Psoas muscle (tissue), 8 donors: ENCODE data around the gene ZNF808. TPM values are rescaled to one million over a fixed set of nuclear protein-coding genes. Genes with fewer than 3 reads are reported as not detected.

Experiments used
- ATAC-seq, 4 donors: fragments of 200-7000 bp; cut with Tn5 transposase; one replicate each; pipeline ENCODE4 v1.9.1; 2020; ENCODE audit warnings: moderate library complexity in 3 of 4, mild to moderate bottlenecking in 2 of 4
- DNase-seq, 2 donors: peaks; one replicate each; pipeline ENCODE4 v3.0.0-alpha.2; 2020
- H3K27ac ChIP-seq: fragments of 200-600 bp; one replicate; pipeline ENCODE4 v1.8.0; 2022
- H3K27me3 ChIP-seq, 3 donors: fragments of 200-600 bp in 1 of 3; one replicate each; pipeline versions ENCODE4 v1.6.1 to v1.8.0; 2013 to 2022; ENCODE audit warnings: low read length in 2 of 3, mild to moderate bottlenecking in 2 of 3, moderate library complexity in 1 of 3; ENCODE audit not compliant: insufficient read depth in 3 of 3
- H3K36me3 ChIP-seq, 2 donors: fragments of 200-600 bp in 1 of 2; one replicate each; pipeline versions ENCODE4 v1.6.1 to v1.8.0; 2013 to 2022; ENCODE audit warnings: low read depth in 1 of 2, mild to moderate bottlenecking in 1 of 2, moderate library complexity in 1 of 2; ENCODE audit not compliant: insufficient read depth in 1 of 2
- H3K4me1 ChIP-seq: fragments of 200-600 bp; one replicate; pipeline ENCODE4 v1.8.0; 2022
- H3K4me3 ChIP-seq: fragments of 200-600 bp; one replicate; pipeline ENCODE4 v1.8.0; 2022; ENCODE audit warnings: mild to moderate bottlenecking
- H3K9me3 ChIP-seq: fragments of 200-600 bp; one replicate; pipeline ENCODE4 v1.8.0; 2022
- CTCF ChIP-seq: fragments of 200-600 bp; IDR thresholded peaks from one replicate; pipeline ENCODE4 v1.8.0; 2022; ENCODE audit warnings: antibody characterized with exemption
- WGBS, 3 donors: extraction: QIAGEN DNeasy Blood & Tissue Kit; methylation state at CpG; one replicate each; pipeline versions ENCODE4 v1.1.6 to v1.1.7; 2013; 5-methylcytosine and 5-hydroxymethylcytosine counted together
- intact Hi-C, 2 donors: fragments of 100-400 bp; cut with DNase I; formaldehyde crosslinking; loops; one replicate each; pipeline versions ENCODE4 v1.11.0 to v1.14.2; 2022
- polyA plus RNA-seq, 3 donors: library from polyadenylated mRNA; stranded (reverse); fragments of 200-250 nt; gene quantifications; one replicate each; pipeline ENCODE4 v1.2.3, GENCODE V29; 2013
- total RNA-seq, 4 donors: library from RNA; stranded (reverse); fragmentation: NEBNext Ultra II Directional in 2 of 4; extraction: Animal tissue kit (Norgen Biotek cat#: 25700) in 2 of 4; gene quantifications; one replicate each; pipeline versions ENCODE4 v1.2.1 to v1.2.4, GENCODE V29; 2021 to 2023
- donor health status: healthy with polysubstance abuse.
- donor health status: DM: no; HTN: no; CAD: no; lungs with moderate emphysema.
- donor health status: Bipolar disorder and iron deficiency.
- donor health status: healthy.
- donor health status: DM: yes; HTN: yes; CAD: no.
- donor health status: DM: no; HTN: no; CAD: no.
- donor health status: DM: no; HTN: no; CAD: no.
- donor health status: DM: yes; HTN: yes; CAD: no.

The ZNF808 gene
- total and polyA plus RNA-seq, 7 donors = 0.83 to 12.6 (median 7.7) TPM

GRCh38 chr19:52603558-52604207 is 76.2 kb downstream of the ZNF808 start:
- no peak for TF ChIP-seq CTCF
- DNase-seq (no peak), ATAC-seq (no peak)
- no peak overlapping the region for H3K4me3 ChIP-seq
- no peaks in the 10 kb centered on the region for H3K36me3 ChIP-seq
- H3K27ac ChIP-seq = no peak overlapping the region
- H3K27me3 ChIP-seq = peaks cover 0 to 2% (median 0%) of the 10 kb centered on the region in 3 donors
- H3K4me1 ChIP-seq = peaks cover 5% of the 10 kb centered on the region
- WGBS, 3 donors = 80 to 83% (median 82%) methylated on average over 14 of the region's 14 CpGs
- intact Hi-C loops = loop anchor here in 1 of 2 donors (5.0 kb wide), 2 partner anchors 34 to 66 kb away; partner anchors contain the start of gene ZNF83
- peaks cover 5% of the 10 kb centered on the region for H3K9me3 ChIP-seq

Other genes with a start within 250 kb of the ZNF808 start
- gene ZNF480, start 230.5 kb upstream of the ZNF808 start, total RNA-seq = 10 to 100 TPM in 1 of 4 donors, 1 to 10 TPM in 3; 6.2 to 10.5 (median 7.0) TPM
- 1 to 10 TPM; 4.6 to 7.0 (median 5.3) TPM for gene ZNF480, start 230.5 kb upstream of the ZNF808 start, polyA plus RNA-seq
- 1 to 10 TPM in 2 of 4 donors, under 1 TPM in 2; 0.06 to 3.7 (median 1.1) TPM for gene ZNF610, start 191.4 kb upstream of the ZNF808 start, total RNA-seq
- under 1 TPM; 0.10 to 0.62 (median 0.47) TPM for gene ZNF610, start 191.4 kb upstream of the ZNF808 start, polyA plus RNA-seq
- 1 to 10 TPM; 5.9 to 9.0 (median 8.2) TPM for gene ZNF880, start 157.7 kb upstream of the ZNF808 start, total RNA-seq
- gene ZNF880, start 157.7 kb upstream of the ZNF808 start, polyA plus RNA-seq = 10 to 100 TPM in 1 of 3 donors, 1 to 10 TPM in 2; 4.2 to 12.0 (median 4.6) TPM
- 10 to 100 TPM in 1 of 4 donors, 1 to 10 TPM in 3; 5.8 to 12.8 (median 6.0) TPM for gene ZNF528, start 129.8 kb upstream of the ZNF808 start, total RNA-seq
- gene ZNF528, start 129.8 kb upstream of the ZNF808 start, polyA plus RNA-seq = 10 to 100 TPM in 1 of 3 donors, 1 to 10 TPM in 2; 3.0 to 18.3 (median 4.2) TPM
- under 1 TPM in 2 of 4 donors, not detected in 2; 0.11 to 0.16 TPM for gene ZNF534, start 98.5 kb upstream of the ZNF808 start, total RNA-seq
- under 1 TPM; 0.07 to 0.52 (median 0.14) TPM for gene ZNF534, start 98.5 kb upstream of the ZNF808 start, polyA plus RNA-seq
- under 1 TPM; 0.25 to 0.71 (median 0.54) TPM for gene ZNF578, start 74.1 kb upstream of the ZNF808 start, total RNA-seq
- under 1 TPM; 0.10 to 0.55 (median 0.41) TPM for gene ZNF578, start 74.1 kb upstream of the ZNF808 start, polyA plus RNA-seq
- 10 to 100 TPM in 1 of 4 donors, 1 to 10 TPM in 3; 4.5 to 10.3 (median 7.9) TPM for gene ZNF701, start 42.6 kb downstream of the ZNF808 start, total RNA-seq
- 10 to 100 TPM in 1 of 3 donors, 1 to 10 TPM in 2; 2.0 to 10.5 (median 3.6) TPM for gene ZNF701, start 42.6 kb downstream of the ZNF808 start, polyA plus RNA-seq
- gene ZNF83, start 110.7 kb downstream of the ZNF808 start, total RNA-seq = 10 to 100 TPM in 1 of 4 donors, 1 to 10 TPM in 3; 3.9 to 11.5 (median 4.5) TPM
- gene ZNF83, start 110.7 kb downstream of the ZNF808 start, polyA plus RNA-seq = 10 to 100 TPM in 1 of 3 donors, 1 to 10 TPM in 2; 4.5 to 10.2 (median 7.7) TPM
- gene ZNF611, start 207.4 kb downstream of the ZNF808 start, total RNA-seq = 1 to 10 TPM; 2.5 to 4.8 (median 4.1) TPM
- 1 to 10 TPM; 1.4 to 9.2 (median 1.6) TPM for gene ZNF611, start 207.4 kb downstream of the ZNF808 start, polyA plus RNA-seq